Stimulated activated CD8-positive, alpha-beta memory T cell treated with anti-CD3 and anti-CD28 coated beads, Interleukin-4, amount 100 ng/mL, for 4 hours (primary cell): ENCODE results near the gene CAPN7.

Experiments used
- DNase-seq, 2 donors: peaks; one replicate each; pipeline ENCODE4 v3.0.0-alpha.2; 2020; ENCODE audit warnings: low read depth in 2 of 2, low spot score in 1 of 2

CAPN7 gene

DNA sequence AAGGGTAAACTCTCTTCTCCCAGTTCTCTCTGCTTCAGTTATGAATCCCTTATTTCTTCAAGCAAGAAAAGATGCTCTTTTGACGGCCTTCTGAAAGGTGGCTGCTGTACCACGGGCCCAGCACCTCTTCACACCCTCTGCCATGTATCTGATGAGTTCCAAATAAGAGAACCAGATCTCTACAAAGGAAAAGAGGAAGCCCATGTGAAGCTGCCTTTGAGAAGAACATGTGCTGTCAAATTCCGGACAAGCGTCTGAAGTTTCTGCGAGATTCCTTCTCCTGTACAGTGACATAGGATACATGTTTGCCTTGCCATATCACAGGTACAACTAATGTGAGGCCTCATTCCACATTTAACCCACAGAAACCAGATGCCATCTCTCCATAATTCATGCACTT lies 67.2 kb downstream of the CAPN7 start:
- DNase-seq, result no peak

DNA sequence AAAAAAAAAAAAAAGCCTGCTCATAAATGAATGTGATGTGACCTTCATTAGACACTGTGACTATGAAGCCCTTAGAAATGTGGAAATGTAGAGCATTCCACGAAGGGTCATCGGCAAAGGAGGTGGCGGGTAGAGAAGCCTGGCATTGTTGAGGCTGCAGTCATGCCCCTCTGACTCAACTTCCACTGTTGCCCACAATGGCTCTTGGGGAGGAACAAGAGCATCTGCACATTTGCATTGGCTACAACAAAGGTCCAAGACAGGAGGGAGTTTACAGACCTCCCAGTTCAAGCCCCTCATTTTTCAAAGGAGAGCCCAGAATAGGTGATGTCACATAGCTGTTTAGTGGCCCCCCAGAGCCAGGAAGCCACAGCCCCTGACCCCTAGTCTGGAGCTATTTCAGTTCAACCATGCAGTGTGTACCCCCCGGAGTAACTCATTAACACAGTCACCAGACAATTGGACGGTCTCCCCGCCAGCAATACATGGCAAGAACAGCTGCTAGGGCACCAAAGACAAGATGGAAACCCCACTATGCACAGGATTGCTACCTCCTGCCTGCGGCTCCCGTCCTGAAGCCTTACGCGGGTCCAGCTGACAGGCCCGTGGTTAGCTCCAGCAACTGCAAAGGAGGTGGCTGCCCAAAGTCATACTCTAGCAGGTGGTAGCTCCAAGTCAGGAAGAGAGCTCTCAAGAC lies 70.1 kb downstream of the CAPN7 start:
- DNase-seq, result no peak

GRCh38 chr3:15277861-15278500 lies 71.9 kb downstream of the CAPN7 start:
- no peak for DNase-seq

DNA sequence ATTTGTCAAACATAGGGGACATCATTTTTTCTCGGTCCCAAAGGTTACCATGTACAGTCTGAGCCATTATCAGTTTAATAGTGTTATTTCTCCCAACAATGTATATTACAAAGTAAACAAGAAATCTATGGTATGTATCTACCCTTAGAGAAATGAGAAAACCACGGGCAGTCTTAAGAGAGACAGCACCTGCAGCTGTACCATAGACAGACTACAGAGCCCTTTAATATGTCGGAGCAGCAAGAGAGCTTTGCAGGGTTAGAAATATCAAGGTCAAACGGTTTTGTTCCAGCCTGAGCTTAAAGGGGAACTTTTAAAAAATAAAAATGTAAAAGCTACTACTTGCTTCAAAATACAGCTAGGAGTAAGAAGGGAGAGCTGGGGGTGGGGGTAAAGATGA lies 73.2 kb downstream of the CAPN7 start:
- DNase-seq, result no peak

DNA sequence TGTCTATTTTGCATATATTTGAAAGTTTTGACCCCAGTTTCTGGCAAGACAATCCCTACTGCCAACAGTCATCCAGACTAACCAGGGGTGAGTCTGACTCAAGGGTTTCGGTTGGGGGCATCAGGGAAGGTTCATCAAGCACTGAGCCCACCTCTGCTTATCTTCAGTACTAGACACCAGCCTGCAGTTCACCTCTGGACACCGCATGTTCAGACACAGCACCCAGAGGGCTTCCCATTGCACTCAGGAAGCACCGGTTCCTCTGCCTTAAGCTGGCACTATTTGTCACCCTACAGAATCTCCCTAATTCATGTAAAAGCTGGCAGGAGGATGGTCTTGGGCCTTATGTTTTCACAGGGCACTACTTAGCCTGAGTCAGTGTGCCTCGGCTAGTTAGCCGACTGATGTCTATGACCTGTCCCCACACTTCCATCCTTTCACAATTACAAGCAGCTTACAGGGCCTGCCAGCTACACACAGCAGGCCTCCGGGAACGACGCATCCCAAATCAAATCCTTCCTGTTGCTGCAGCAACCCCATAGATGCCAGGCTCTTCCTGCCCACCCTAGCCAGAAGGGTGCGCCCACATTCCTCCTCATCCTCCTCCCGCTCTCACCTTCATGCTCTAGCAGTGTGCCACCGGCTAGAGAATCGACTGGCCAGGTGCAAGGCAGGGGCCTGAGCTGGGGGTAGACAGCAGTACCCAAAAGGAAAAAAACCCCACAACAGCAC lies 73.8 kb downstream of the CAPN7 start:
- no peak for DNase-seq

DNA sequence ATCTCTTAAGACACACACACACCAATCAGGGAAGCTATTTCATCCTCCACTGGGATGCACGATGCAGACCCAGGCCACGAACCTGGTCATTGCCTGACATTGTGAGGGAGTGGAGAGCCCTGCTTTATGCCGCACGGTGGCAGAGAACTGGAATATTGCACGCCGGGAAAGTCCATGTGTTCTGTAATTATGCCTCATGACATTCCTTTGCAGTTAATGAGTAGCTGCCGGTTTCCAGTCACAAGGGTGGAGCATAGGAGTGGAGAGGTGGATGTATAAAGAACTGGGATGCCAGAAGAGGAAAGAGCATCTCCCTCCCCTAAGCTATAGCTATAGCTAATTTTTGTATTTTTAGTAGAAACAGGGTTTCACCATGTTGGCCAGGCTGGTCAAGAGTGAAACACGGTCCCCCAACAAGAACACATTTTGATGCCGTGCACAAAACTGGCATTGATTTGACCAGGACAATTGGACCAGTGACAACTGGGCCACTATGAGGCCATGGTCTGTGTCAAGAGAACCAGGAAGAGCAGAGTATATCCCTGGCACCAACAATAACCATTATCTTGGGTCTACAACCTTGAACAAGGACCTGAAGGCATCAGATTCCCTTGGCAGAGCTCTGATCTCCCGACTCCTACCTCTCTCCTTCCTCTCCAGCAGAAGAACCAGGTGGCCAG lies 74.9 kb downstream of the CAPN7 start:
- DNase-seq, result no peak

DNA sequence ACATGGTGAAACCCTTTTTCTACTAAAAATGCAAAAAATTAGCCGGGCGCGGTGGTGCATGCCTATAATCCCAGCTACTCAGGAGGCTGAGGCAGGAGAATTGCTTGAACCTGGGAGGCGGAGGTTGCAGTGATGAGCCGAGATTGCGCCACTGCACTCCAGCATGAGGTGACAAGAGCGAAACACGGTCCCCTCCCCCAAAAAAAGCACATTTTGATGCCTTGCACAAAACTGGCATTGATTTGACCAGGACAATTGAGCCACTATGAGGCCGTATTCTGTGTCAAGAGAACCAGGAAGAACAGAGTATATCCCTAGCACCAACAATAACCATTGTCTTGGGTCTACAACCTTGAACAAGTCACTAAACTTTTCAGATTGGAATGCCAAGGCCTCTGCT lies 75.8 kb downstream of the CAPN7 start:
- DNase-seq, result no peak

GRCh38 chr3:15283702-15284101 lies 77.7 kb downstream of the CAPN7 start:
- no peak for DNase-seq

GRCh38 chr3:15284121-15284889 lies 78.3 kb downstream of the CAPN7 start:
- DNase-seq, result no peak

- DNase-seq, result no peak
Measured at GRCh38 chr3:15286022-15286421, 80.0 kb downstream of the CAPN7 start.

GRCh38 chr3:15287565-15288330 lies 81.7 kb downstream of the CAPN7 start:
- DNase-seq, result no peak

GRCh38 chr3:15288331-15289035 lies 82.4 kb downstream of the CAPN7 start:
- DNase-seq, result no peak

GRCh38 chr3:15289661-15290060 lies 83.6 kb downstream of the CAPN7 start:
- DNase-seq, result no peak

- DNase-seq, result no peak
Measured at GRCh38 chr3:15290736-15291135, 84.7 kb downstream of the CAPN7 start.

GRCh38 chr3:15291589-15292541 lies 85.8 kb downstream of the CAPN7 start:
- peak in 1 of 2 donors; percentile 34 for DNase-seq

DNA sequence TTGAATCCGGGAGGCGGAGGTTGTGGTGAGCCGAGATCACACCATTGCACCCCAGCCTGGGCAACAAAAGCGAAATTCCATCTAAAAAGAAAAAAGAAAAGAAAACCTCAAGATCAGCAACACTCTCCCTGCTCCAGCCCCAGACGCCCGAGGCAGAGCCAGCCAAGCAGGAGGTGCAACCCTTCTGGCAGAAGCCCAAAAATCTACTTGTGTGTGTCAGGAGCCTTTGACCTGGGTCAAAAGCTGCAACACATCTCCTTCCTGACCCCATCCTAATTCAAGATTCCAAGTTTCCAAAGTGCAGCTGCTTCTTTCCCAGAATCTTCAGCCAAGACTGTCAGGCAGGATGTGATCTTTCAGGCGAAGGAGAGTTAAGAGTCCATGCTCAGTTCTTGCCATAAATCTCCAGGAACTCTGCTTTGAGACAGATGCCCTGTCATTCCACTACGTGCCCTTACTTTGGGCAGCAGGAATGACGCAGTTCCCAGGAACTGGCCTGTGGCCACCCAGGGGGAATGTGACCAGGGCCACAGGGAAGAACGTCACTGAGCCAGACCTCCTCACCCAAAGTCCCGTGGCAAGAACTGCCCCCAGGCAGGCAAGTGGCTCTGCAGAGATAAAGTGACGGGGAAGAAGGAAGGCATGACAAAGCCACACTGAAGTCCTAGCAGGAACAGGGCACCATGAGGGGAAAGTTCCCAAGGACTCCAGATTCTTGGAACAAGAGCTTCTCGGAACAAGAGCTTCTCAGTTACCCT lies 86.9 kb downstream of the CAPN7 start:
- no peak for DNase-seq

GRCh38 chr3:15294929-15295328 lies 88.9 kb downstream of the CAPN7 start:
- no peak for DNase-seq

GRCh38 chr3:15295506-15295905 lies 89.5 kb downstream of the CAPN7 start:
- DNase-seq, result no peak
